Skeletal muscle satellite cell (primary cell): Measurements from ENCODE around the gene LMBR1.
"Not testable (repeated sequence)": the region's sequence is repeated elsewhere in the genome, so short reads cannot be mapped to it uniquely, and the experiment has no call there.

ENCODE experiments used
- H3K27me3 ChIP-seq: 2 replicates; pipeline ENCODE4 v1.7.0; 2013; ENCODE audit warnings: low read length; ENCODE audit not compliant: control insufficient read depth, insufficient read depth
- H3K36me3 ChIP-seq: 2 replicates; pipeline ENCODE4 v1.7.0; 2013; ENCODE audit warnings: mild to moderate bottlenecking, control low read depth, low read length; ENCODE audit not compliant: insufficient read depth
- H3K4me1 ChIP-seq: 2 replicates; pipeline ENCODE4 v1.7.0; 2013; ENCODE audit warnings: low read length; ENCODE audit not compliant: control insufficient read depth, insufficient read depth
- H3K4me2 ChIP-seq: 2 replicates; pipeline ENCODE4 v1.7.0; 2013; ENCODE audit warnings: mild to moderate bottlenecking, low read length
- H3K4me3 ChIP-seq: 2 replicates; pipeline ENCODE4 v1.7.0; 2013; ENCODE audit warnings: low read length
- H3K9ac ChIP-seq: 2 replicates; pipeline ENCODE4 v1.7.0; 2013; ENCODE audit warnings: mild to moderate bottlenecking, low read depth, low read length, moderate library complexity
- H3K9me3 ChIP-seq: replicated peaks from 2 replicates; pipeline ENCODE4 v1.7.0; 2013; ENCODE audit warnings: mild to moderate bottlenecking, control low read depth, low read length

The LMBR1 gene

DNA sequence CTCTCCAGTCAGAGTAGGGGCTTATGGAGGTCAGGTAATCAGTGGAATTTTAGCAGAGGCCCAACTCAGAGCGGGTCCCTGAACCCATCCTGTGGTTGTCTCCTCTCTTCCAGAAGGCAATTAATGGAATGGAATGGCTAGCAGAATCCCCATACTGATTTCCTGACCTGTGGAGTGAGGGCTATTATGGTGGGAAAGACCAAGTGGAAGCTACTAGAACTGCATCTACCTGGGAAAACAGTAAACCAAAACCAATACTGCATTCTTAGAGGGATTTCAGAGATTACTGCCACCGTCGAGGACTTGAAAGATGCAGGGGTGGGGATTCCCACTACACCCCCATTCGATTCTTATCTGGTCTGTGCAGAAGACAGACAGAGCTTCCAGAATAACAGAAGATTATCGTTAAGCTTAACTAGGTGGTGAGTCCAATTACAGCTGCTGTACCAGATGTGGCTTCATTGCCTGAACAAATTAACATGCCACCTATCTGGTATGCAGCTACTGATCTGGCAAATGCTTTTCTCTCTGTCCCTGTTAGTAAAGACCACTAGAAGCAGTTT, 73.2 kb downstream of the LMBR1 start:
- Histone ChIP-seq H3K36me3 (no peaks in the 10 kb centered on the region), H3K9ac (no peak overlapping the region)

DNA sequence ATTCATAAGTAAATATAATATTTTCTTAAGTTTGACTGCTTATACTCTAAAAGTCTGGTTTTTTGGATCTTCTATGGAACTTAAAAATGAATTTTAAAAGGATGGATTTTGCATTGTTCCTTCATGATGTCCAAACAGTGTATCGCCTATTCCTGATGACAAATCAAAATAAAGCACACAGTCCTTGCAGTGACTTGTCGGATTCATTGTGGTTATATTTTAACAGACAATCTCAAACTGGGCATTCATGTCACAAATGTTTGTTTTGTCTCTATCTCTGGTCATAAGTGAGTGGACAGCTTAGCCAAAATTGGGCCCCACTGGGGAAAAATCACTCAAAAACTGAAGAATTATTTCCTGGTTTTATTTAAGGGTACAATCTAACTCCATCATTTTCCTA, 74.8 kb downstream of the LMBR1 start:
- Histone ChIP-seq H3K9ac (no peak overlapping the region), H3K9me3 (no peaks in the 10 kb centered on the region)

More for the DNA sequence above, 73.2 kb downstream of the LMBR1 start:
- Histone ChIP-seq H3K4me3 (no peak overlapping the region), H3K4me2 (no peak overlapping the region), H3K4me1 (no peaks in the 10 kb centered on the region), H3K9me3 (no peaks in the 10 kb centered on the region), H3K27me3 (no peaks in the 10 kb centered on the region)

DNA sequence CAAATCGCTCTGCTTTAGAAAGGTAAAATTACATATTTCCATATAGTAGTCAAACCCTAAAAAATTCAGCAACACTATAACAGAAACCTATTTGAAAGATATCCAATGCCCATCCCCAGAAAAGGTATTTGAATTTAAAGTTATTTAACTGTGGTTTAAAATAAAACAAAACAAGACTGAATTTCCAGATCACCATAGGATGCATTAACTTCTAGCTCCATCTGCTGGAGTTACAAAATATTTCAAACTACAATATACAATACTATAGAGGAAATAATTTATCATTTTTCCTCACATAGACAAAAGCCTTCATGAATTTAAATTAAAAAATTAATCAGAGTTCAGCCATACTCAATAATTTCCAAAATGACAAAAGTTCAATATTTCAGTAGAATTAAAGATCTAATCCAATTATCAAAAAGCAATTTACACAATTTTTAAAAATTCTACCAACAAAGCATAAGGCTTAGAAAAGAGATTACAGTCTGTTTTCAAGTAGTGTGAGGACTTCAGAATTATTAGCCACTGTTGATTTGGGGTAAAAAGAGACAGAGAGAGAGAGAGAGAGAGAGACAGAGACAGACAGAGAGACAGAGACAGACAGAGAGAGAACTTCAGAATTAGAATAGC, 75.9 kb downstream of the LMBR1 start:
- H3K4me2 ChIP-seq, result no peak overlapping the region
- H3K9me3 ChIP-seq, result no peaks in the 10 kb centered on the region
- no peak overlapping the region for H3K4me3 ChIP-seq
- no peak overlapping the region for H3K9ac ChIP-seq
- H3K27me3 ChIP-seq, result no peaks in the 10 kb centered on the region
- no peaks in the 10 kb centered on the region for H3K36me3 ChIP-seq
- no peaks in the 10 kb centered on the region for H3K4me1 ChIP-seq

More for the DNA sequence above, 74.8 kb downstream of the LMBR1 start:
- no peaks in the 10 kb centered on the region for H3K36me3 ChIP-seq
- H3K4me2 ChIP-seq, result no peak overlapping the region
- no peaks in the 10 kb centered on the region for H3K27me3 ChIP-seq
- H3K4me3 ChIP-seq, result no peak overlapping the region
- no peaks in the 10 kb centered on the region for H3K4me1 ChIP-seq

DNA sequence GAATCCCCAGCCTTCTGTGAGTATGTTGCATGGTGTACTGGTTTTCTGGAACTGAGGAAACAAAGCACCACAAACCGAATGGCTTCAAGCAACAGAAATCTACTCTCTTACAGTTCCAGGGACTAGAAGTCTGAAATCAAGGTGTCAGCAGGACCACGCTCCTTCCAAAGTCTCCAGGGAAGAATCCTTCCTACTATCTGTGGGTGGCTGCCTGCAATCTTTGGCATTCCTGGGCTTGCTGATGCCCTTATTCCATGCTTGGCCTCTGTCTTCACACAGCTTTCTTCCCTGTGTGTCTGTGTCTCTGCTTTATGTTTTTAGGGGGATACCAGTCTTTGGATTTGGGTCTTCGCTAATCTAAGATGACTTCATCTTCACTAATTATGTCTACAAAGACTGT, 81.3 kb downstream of the LMBR1 start:
- no peak overlapping the region for H3K9ac ChIP-seq
- no peaks in the 10 kb centered on the region for H3K9me3 ChIP-seq
- H3K27me3 ChIP-seq, result no peaks in the 10 kb centered on the region
- no peak overlapping the region for H3K4me2 ChIP-seq
- no peaks in the 10 kb centered on the region for H3K4me1 ChIP-seq
- no peak overlapping the region for H3K4me3 ChIP-seq
- no peaks in the 10 kb centered on the region for H3K36me3 ChIP-seq

DNA sequence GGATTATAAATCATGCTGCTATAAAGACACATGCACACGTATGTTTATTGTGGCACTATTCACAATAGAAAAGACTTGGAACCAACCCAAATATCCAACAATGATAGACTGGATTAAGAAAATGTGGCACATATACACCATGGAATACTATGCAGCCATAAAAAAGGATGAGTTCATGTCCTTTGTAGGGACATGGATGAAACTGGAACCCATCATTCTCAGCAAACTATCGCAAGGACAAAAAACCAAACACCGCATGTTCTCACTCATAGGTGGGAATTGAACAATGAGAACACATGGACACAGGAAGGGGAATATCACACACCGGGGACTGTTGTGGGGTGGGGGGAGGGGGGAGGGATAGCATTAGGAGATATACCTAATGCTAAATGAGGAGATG, 89.3 kb downstream of the LMBR1 start:
- not testable (repeated sequence) for H3K4me1 ChIP-seq, H3K9ac ChIP-seq, H3K4me2 ChIP-seq, H3K27me3 ChIP-seq, H3K4me3 ChIP-seq, H3K36me3 ChIP-seq, H3K9me3 ChIP-seq

DNA sequence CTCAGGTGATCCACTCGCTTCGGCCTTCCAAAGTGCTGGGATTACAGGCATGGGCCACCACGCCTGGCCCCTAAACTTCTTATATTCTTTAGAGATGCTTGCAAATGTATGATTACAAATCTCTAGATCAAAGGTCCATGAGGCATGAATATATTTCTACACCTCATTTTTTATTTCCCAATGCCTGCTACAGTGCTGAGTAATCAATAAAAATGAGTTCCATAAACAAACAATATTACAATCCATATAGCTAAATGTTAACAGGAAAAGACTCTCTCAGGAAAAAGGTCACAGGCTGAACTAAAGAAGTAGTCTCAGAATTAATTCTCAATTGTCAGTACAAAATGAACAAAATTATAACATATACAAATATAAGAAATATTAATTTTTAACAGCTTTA, 90.8 kb downstream of the LMBR1 start:
- H3K27me3 ChIP-seq, result no peaks in the 10 kb centered on the region
- no peaks in the 10 kb centered on the region for H3K9me3 ChIP-seq
- H3K36me3 ChIP-seq, result no peaks in the 10 kb centered on the region
- H3K4me3 ChIP-seq, result no peak overlapping the region
- H3K4me2 ChIP-seq, result no peak overlapping the region
- H3K9ac ChIP-seq, result no peak overlapping the region
- no peaks in the 10 kb centered on the region for H3K4me1 ChIP-seq

DNA sequence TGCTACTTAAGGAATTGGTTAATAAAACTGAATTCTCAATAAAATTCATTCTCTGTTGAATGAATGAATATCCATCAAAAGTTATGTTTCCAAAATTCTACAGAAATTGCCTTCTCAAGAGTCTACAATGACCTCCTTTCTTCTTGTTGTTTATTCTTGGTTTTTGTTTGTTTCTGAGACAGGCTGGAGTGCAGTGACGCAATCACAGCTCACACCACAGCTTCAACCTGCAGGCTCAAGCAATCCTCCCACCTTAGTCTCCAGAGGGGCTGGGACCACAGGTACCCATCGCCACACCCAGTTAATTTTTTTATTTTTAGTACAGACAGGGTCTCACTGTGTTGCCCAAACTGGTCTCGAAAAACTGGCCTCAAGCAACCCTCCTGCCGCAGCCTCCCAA, 97.6 kb downstream of the LMBR1 start:
- Histone ChIP-seq H3K9me3 (no peaks in the 10 kb centered on the region), H3K9ac (no peak overlapping the region), H3K4me1 (no peaks in the 10 kb centered on the region), H3K36me3 (no peaks in the 10 kb centered on the region), H3K4me2 (no peak overlapping the region), H3K27me3 (no peaks in the 10 kb centered on the region), H3K4me3 (no peak overlapping the region)

DNA sequence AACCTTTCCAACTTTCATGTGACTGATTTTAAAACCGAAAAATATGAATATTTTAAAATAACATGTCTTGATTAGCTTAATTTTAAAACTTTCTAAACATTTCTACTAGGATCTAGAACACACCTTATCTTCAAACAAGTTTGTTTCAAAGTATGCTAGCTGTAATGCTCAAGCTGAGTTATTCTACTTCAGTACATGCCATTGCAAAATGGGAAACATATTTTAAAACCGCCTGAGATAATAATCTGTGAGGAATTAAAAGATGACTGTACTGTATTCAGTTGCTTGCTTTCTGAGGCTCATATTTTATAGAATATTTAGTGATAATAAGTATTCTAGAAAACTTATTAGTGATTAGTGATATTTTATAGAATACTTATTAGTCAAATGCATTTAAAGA, 99.6 kb downstream of the LMBR1 start:
- Histone ChIP-seq H3K9me3 (no peaks in the 10 kb centered on the region), H3K36me3 (no peaks in the 10 kb centered on the region), H3K9ac (no peak overlapping the region), H3K4me1 (no peaks in the 10 kb centered on the region), H3K4me3 (no peak overlapping the region), H3K4me2 (no peak overlapping the region), H3K27me3 (no peaks in the 10 kb centered on the region)

DNA sequence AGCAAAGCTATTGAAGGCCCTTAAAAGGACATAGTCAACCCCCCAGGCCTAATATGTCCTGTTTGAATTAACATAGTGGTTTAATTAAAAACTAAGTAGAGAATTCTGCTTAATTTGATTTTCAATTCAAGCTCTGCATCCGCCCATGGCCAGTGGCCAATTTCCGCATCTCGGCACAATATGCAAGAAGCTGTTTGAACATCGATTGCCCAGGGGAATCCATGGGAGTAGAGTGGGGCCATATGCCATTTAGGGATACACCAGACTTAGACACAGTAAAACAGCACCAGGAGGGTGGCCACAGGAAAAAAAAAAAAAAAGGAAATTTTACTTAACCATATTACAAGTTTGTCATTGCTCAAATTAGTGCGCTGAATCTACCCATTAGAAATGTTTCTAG, 100.4 kb downstream of the LMBR1 start:
- Histone ChIP-seq H3K4me1 (no peaks in the 10 kb centered on the region), H3K4me3 (no peak overlapping the region), H3K36me3 (no peaks in the 10 kb centered on the region), H3K9ac (no peak overlapping the region), H3K27me3 (no peaks in the 10 kb centered on the region), H3K9me3 (no peaks in the 10 kb centered on the region), H3K4me2 (no peak overlapping the region)

DNA sequence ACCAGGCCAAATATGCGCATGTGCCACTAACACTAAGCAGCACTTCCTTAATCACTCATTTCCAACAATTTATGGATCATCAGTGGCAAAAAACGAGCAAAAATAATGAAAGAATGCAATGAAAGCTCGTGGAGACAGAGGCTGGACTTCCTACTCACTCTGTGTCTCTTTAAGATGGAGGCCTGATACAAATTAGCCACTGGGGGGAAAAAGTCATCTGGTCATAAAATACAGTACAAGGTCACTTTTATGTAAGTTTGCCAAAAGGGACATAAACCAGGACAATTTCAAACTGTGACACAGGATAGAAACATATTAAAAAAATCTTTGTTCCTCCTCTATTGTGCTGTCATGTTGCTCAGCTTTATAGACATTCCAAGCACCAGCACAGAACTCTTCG, 101.7 kb downstream of the LMBR1 start:
- Histone ChIP-seq H3K4me3 (no peak overlapping the region), H3K4me1 (no peaks in the 10 kb centered on the region), H3K9ac (no peak overlapping the region)

DNA sequence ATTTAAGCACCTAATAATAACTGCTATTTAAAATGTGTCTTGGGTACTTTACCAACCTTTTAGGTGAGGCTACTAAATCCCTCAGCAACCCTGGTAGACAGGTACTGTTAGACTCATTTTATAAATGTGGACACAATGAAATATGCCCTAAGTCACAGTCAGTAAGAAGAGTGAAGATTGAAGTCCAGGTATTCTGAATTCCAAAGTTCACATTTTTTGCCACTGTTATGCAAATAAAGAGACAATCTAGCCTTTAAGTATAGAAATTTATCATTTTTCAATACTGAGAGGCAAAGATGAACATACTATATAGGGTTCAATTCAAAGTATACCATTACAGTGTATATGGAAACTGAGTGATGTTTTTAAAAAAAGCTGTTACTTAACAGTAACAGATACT, 102.7 kb downstream of the LMBR1 start:
- H3K4me1 ChIP-seq, result no peaks in the 10 kb centered on the region
- no peaks in the 10 kb centered on the region for H3K27me3 ChIP-seq
- no peaks in the 10 kb centered on the region for H3K9me3 ChIP-seq
- H3K4me2 ChIP-seq, result no peak overlapping the region
- H3K4me3 ChIP-seq, result no peak overlapping the region
- no peak overlapping the region for H3K9ac ChIP-seq
- H3K36me3 ChIP-seq, result no peaks in the 10 kb centered on the region

More for the DNA sequence above, 101.7 kb downstream of the LMBR1 start:
- Histone ChIP-seq H3K4me2 (no peak overlapping the region), H3K9me3 (no peaks in the 10 kb centered on the region), H3K36me3 (no peaks in the 10 kb centered on the region), H3K27me3 (no peaks in the 10 kb centered on the region)

DNA sequence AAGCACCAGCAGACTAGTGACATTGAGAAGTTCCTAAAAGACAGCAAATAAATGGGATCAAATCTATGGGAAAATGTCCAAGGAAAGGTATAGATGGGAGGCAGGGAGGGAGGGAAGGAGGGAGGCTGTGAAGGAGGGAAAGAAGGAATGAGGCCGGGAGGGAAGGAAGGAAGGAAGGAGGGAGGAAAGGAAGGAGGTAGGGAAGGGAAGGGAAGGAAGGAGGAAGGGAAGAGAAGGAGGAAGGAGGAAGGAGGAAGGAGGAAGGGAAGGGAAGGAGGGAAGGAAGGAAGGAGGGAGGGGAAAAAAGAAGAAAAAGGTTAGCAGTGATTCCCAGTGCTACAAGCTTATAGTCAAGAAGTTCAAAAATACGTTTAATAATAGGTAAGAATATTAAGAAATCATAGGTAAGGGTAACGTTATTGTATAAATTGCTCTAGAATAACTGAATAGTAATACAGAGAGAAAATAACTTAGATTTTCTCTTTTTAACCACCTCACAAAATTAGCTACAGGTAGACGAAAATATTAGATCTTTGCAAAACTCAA, 106.9 kb downstream of the LMBR1 start:
- H3K4me2 ChIP-seq, result no peak overlapping the region
- no peak overlapping the region for H3K9ac ChIP-seq
- H3K4me3 ChIP-seq, result no peak overlapping the region
- no peaks in the 10 kb centered on the region for H3K9me3 ChIP-seq
- H3K4me1 ChIP-seq, result no peaks in the 10 kb centered on the region
- no peaks in the 10 kb centered on the region for H3K27me3 ChIP-seq
- H3K36me3 ChIP-seq, result no peaks in the 10 kb centered on the region
